Activated CD8-positive, alpha-beta memory T cell treated with anti-CD3 and anti-CD28 coated beads, Interleukin-2, amount 50 U/mL, for 24 hours (primary cell): ENCODE measurements around the gene CXCL11.
"Not testable (repeated sequence)": the region's sequence is repeated elsewhere in the genome, so short reads cannot be mapped to it uniquely, and the experiment has no call there.

Source experiments
- DNase-seq: peaks from one replicate; pipeline ENCODE4 v3.0.0-alpha.2; 2020; ENCODE audit errors: extremely low read depth

CXCL11 gene

GRCh38 chr4:76035799-76036380, at the start of gene CXCL11:
Gene CXCL11 (minus strand): TSS chr4:76036070. CDS start chr4:76035987, 83 bp downstream.
- no peak for DNase-seq

- DNase-seq, result no peak
Observed at GRCh38 chr4:76084542-76084941, 48.7 kb upstream of the CXCL11 start.

GRCh38 chr4:76083386-76083988, 47.6 kb upstream of the CXCL11 start:
- DNase-seq, result no peak

GRCh38 chr4:76078033-76078613, 42.3 kb upstream of the CXCL11 start:
- no peak for DNase-seq

DNA sequence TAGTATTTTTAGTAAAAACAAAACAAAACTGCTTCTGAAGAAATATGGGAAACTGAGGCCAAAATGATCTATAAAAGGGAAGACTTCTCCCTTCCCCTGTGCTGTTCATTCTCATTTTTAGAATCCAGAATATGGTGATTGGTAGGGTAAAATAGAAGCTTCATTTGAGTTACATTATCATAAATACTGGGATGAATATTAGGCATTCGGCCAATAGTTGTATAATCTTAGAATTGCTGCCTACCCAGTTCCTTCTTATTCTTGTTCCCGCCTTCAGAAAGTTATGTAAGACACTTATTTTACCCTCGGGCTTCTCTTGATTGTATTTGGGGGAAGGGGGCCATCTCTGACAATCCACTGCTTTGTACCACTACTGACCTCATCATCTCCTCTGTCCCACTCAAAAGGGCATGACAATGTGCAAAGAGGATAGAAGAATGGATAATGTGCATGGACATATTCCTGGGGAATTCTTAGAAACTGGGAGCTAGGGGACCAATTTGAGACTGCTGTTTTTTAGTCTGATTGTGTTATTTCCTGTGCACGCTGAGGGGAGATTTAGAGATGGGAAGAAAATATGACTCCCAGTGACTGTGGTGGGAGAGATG, 39.2 kb upstream of the CXCL11 start:
- DNase-seq, result no peak

GRCh38 chr4:76074468-76074867, 38.6 kb upstream of the CXCL11 start, which contains the start of gene ART3:
Gene ART3 (plus strand): TSS chr4:76074709. CDS start chr4:76075890, 1,181 bp downstream.
- no peak for DNase-seq

- no peak for DNase-seq
Observed at GRCh38 chr4:76072760-76073159, 36.9 kb upstream of the CXCL11 start.

DNA sequence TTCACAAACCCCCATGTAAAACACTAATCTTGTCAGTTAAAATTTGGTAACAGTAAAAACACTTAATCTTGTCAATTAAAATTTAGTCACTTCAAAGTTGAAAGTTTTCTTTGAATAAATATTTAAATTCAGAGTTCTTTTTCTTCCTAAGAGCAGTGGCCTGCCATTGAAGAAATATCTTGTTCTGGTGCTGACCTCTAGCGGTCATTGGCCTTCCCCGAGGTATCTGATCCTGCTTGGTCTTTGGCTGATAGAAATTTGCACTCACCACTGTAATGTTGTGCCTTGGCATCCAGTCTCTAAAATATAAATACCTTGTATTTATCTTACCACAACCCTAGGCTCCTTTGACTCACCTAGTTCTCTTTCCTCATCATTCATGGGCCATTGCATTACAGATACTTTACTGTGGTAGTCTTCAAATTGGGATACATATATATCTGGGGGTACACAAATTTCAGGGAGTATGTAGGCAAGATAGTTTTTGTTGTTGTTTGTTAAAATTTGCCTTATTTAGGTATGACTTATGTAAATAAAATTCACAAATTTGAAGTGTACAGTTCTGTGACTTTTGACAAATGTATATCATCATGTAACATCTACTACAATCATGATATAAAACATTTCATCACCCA, 31.9 kb upstream of the CXCL11 start:
- peak; percentile 49 for DNase-seq

DNA sequence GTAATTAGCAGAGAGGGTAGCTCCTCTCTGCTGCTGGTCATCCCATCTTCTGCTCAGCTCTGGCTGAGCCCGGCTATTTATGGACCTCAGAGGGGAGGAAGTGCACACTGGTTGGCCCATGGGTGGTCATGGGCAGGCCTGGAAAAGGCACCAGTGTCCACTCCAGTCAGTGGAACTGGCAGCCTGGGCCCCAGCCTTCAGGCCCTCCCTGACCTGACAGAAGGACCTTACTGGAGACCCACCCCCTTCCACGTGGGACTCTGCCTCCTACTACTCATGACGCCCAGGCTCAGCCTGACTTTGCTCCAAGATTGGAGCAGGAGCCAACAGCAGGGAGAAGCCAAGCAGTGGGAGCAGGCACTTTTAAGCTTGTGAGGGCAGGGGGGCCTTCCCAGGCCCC, 30.7 kb upstream of the CXCL11 start:
- DNase-seq, result no peak

DNA sequence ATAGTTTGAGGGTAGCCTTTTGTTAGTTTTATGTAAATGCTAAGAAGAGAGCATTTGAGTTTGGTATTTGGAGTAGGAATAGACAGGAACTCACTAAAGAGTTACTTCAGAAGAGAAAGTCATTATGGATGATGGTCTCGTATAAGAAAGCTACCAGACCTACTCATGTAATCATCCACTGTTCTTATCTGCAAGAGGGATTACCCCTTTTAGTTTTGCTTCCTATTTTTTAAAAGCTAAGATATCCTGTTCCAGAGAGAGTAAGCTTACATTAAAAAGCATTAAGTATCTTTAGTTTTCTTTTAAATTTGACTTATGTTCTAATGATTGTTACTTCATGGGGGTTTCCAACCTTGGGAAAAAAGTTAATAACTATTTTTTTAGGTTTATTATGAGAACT, 26.1 kb upstream of the CXCL11 start:
- no peak for DNase-seq

- no peak for DNase-seq
Observed at GRCh38 chr4:76061421-76061820, 25.6 kb upstream of the CXCL11 start.

DNA sequence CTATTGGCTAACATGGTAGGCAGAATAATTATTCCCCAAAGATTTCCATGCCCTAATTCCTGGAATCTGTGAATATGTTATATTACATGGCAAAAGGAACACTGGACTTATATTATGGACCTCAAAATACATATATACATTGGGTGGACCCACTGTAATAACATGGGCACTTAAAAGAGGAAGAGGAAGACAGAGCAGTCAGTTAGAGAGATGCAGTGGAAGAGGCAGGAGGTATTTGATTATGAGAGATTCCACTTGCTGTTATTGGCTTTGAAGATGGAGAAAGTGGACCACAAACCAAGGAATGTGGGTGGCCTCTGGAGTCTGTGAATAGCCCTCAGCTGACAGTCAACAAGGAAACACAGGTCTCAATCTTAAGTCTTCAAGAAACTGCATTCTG, 24.6 kb upstream of the CXCL11 start:
- no peak for DNase-seq

- DNase-seq, result no peak
Observed at GRCh38 chr4:76059750-76060149, 23.9 kb upstream of the CXCL11 start.

DNA sequence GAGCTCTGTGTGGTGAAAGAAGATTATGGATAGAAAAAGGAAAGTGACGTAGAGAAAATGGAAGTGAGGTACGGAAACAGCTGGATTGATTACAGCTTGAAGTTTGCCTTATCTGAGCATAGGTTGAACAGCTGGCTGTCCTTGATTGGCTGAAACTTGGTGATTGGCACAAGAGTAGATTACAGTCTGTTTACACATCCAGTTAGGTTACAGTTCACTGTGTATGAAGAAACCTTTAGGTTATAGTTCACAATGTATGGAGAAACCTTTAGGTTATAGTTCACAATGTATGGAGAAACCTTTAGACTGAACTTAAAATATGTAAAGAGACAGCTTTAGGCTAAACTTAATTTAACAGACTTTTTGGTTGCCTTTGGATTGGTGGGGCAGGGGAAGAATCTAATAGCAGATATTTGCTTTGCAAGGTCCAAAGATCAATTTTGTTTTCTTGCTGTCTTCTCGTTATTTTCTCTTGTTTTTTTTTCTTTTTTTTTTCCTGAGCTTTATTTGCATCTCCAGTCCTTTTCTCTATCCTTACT, 23.1 kb upstream of the CXCL11 start:
- DNase-seq, result no peak

DNA sequence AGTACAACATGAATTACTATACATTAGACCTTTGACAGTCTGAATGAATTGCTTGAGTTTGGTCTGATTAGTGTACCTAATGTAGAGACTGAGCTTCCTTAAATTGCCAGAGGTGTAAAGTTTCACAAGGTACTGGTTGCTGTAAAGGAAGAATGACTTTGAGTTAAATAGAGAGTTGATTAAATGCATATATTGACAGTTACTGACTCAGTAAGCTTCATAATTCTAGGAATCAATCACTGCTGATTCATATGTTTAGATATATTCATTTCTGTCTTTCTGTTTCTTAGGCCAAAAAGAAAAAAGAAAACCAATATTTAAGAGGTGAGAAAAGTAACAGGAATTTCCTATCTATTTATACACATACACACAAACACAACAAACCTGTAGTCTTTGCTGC, 22.4 kb upstream of the CXCL11 start:
- no peak for DNase-seq

DNA sequence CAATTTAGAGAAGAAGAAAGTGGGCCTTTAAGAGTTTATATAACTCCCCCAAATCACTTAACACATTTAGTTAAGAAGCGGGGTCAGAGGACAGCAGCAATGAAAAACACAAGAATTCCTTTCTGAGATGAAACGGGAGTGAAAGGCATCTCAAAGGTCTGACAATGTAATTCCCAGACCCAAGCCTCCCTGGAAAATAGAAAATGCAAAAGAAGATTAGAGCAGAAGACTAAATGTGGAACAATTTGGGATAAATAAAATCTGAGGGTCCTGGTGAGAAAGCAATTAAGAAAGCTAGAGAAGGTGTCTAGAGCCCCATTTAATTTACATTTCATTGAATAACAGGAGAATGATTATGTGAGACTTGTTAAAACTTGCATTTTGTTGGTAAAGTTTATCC, 19.6 kb upstream of the CXCL11 start:
- no peak for DNase-seq

DNA sequence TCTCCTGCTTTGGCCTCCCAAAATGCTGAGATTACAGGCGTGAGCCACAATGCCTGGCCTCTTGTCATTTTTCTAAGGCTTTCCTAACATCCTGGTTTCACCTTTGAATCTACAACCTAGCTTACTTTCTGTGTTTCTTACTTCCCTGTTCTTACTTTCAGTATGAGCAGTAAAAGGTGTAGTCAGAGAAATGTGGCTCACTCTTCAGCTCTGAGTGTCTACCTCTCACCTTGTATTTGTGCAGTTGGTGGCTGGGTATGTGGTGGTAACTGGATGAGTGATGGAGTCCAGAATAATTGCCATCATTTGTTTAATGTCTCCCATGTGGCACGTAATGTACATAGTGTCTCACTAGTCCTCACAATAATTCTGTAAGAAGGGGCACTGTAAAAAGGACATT, 19.1 kb upstream of the CXCL11 start:
- no peak for DNase-seq

DNA sequence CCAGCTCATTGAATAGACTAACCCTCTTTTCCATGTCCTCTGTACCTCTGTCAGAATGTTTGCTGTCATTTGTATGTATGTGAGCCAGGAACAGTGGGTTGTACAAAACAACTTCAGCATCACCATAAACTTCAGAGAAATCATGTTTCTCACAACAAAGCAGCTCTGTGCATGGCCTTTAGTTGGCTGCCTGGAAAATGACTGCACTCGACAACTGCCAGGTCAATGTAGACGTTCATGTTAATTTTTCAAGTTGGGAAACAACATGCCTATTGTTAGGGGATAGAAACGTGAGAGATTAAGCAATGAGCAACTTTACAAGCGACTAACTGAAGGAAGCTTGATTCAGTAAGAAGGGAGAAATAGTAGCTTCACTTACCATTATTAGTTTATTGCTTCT, 17.9 kb upstream of the CXCL11 start:
- DNase-seq, result no peak

- not testable (repeated sequence) for DNase-seq
Observed at GRCh38 chr4:76050560-76051050, 14.7 kb upstream of the CXCL11 start.

DNA sequence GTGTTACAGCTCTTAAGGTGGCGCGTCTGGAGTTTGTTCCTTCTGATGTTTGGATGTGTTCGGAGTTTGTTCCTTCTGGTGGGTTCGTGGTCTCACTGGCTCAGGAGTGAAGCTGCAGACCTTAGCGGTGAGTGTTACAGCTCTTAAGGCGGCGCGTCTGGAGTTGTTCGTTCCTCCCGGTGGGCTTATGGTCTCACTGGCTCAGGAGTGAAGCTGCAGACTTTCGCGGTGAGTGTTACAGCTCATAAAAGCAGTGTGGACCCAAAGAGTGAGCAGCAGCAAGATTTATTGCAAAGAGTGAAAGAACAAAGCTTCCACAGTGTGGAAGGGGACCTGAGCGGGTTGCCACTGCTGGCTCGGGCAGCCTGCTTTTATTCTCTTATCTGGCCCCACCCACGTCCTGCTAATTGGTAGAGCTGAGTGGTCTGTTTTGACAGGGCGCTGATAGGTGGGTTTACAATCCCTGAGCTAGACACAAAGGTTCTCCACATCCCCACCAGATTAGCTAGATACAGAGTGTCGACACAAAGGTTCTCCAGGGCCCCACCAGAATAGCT, 14.1 kb upstream of the CXCL11 start:
- DNase-seq, result not testable (repeated sequence)

DNA sequence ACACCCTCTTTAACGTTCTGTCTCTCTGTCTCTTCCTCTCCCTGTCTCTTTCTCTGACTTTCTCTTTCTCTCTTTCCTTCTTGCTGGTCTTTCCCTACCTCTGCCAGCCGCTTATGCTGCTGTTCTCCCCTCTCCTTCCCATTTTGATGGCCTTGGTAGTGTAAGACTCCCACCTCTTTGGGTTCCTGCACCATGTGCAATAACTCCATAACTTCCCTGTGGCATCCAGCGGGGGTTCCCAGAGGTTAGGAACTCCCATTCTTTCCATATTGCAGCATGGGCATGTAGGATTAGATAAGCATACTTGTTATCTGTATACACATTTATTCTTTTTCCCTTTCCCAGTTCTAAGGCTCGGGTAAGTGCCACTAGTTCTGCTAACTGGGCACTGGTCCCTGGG, 8.8 kb upstream of the CXCL11 start:
- not testable (repeated sequence) for DNase-seq

DNA sequence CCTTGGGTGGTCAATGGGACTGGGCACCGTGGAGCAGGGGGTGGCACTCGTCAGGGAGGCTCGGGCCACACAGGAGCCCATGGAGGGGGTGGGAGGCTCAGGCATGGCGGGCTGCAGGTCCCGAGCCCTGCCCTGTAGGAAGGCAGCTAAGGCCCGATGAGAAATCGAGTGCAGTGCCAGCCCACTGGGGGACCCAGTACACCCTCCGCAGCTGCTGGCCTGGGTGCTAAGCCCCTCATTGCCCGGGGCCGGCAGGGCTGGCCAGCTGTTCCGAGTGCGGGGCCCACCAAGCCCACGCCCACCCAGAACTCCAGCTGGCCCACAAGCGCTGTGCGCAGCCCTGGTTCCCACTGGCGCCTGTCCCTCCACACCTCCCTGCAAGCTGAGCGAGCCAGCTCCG, 7.4 kb upstream of the CXCL11 start:
- not testable (repeated sequence) for DNase-seq
